T1000 (cell line): ENCODE results near the gene TGFBR3L.
"Not testable (repeated sequence)": the region's sequence is repeated elsewhere in the genome, so short reads cannot be mapped to it uniquely, and the experiment has no call there.

ENCODE experiments used
- DNase-seq: peaks from one replicate; lab custom pipeline; 2025; ENCODE audit warnings: mixed read lengths; lab: John Stamatoyannopoulos, UW

Gene TGFBR3L

DNA sequence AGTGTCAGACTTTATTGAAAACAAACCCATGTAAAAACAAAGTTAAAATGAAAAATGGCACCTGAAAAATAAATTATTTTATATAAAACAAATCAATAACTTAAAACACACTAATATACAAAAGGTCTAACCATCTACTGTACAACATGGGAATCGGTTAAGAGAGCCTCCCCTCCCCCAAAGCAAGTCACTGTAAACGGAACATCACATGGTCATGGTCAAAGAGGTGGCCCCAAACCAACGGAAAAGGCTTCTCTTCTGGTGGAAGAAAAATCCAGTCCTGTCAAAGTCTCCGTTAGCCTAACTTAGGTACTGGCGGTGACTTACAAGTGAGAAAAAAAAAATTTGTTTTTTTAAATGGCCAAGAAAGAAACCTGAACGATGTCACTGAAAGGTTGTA lies 44.6 kb downstream of the TGFBR3L start:
- DNase-seq: no peak

DNA sequence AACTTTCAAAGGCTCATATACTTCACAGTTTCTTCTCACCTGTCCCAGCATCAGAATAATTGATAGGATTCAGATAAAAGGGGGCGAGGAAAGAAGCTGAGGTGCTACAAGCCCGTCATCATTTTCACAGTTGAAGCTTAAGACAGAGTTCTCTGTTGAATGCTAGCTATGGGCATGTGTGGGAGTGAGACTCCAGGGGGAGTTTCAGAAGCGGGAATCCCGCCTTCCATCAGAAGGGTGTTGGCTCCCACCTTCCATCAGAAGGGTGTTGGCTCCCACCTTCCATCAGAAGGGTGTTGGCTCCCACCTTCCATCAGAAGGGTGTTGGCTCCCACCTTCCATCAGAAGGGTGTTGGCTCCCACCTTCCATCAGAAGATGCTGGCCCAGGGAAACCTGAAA lies 46.5 kb downstream of the TGFBR3L start:
- DNase-seq: not testable (repeated sequence)

DNA sequence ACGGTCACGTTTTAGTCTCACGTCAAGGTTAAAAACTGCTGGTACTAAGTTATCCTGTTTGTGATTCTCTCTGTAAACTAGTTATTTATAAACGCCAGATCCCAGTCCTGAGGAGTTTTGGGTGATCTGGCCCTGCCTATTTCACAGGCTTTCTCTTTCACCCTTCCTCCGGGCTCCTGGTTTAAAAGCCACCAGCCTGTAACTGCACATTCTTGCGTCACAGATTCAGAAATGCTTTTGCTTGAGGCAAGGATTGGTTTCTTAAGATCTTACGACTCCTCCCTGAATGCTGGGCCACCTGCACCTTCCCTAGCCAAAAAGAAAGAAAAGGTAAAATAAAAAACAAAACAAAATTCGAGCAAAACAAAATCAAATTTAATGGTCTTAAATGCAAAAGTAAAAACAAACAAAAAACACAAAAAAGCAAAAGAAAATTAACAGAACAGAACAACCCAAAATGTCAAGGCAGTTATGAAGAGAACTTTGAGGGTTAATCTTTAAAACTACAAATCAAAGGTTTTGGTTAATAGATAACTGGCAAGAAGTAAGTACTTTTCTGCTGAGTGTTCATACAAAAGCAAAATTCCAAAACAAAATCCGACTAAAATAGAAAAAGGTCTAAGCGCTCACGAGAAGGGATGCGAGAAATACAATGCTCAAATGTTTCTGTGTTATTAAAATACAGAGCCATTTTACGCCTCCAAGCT lies 47.4 kb downstream of the TGFBR3L start:
- DNase-seq: no peak

DNA sequence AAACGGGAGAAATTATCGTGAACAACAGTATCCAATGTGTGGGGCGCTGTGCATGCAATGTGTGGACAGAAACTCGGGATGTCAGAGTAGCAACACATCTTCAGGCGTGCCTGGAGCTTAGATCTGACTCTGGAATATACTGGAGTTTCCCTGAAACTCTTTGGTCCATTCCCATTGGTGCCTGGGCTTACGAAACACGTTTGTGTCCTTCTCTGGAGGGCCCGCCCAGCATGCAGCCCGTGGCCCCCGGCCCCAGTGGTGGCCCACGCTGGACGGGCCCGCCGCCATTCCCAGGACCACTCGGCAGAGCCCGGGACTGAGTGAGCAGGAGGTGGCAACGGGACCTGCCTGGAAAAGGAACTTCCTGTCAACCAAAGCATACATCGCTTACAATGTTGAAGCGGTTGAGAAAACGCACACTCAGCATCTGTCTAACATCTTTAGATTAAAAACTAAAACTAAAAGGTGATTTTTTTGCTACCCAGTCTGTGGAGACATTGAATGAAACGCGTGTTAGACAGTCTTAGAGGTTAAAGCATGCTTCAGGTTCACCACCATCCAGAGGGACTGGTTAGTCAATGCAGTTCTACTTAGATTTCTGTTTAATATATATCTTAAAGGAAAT lies 48.1 kb downstream of the TGFBR3L start:
- no peak for DNase-seq

DNA sequence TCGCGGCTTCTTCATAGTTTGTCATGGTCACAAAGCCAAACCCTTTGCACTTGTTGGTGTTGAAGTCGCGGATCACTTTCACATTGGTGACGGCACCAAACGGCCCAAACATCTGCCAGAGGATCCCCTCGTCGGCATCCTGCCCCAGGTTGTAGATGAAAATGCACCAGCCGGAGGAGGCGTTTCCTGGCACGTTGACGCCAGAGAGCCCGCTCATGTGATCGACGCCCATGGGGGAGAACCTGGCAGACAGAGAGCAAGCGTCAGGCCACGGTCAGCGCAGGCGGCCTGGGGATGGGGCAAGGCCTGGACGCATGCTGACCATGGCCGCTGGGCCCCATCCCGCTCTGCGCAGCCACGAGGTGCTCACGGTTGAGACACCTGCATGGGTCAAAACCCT lies 48.9 kb downstream of the TGFBR3L start:
- no peak for DNase-seq

DNA sequence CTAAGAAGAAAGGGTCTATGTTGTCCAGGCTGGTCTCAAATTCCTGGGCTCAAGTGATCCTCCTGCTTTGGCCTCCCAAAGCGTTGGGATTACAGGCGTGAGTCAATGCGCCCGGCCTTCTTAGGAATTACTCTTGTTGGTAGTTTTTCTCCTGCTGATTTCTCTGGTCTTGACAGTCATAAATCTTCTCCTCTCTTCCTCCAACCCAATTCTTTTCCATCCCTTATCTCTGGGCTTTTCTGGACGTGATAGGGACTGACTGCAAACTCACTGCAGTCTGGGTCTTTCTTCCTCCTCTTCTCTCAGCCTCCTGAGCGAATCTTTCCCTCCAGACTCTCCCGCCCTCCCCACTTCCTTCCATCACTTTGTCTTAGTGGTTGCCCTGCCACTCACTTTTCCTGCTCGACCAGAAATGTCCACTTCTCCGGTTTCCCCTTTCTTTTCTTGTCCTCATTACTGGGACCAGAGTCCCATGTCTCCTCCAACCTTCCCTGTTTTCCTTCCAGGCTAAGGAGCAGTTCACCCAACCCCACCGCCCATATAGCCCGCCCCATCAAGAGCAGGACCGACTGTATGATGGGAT lies 50.7 kb downstream of the TGFBR3L start:
- DNase-seq: no peak

DNA sequence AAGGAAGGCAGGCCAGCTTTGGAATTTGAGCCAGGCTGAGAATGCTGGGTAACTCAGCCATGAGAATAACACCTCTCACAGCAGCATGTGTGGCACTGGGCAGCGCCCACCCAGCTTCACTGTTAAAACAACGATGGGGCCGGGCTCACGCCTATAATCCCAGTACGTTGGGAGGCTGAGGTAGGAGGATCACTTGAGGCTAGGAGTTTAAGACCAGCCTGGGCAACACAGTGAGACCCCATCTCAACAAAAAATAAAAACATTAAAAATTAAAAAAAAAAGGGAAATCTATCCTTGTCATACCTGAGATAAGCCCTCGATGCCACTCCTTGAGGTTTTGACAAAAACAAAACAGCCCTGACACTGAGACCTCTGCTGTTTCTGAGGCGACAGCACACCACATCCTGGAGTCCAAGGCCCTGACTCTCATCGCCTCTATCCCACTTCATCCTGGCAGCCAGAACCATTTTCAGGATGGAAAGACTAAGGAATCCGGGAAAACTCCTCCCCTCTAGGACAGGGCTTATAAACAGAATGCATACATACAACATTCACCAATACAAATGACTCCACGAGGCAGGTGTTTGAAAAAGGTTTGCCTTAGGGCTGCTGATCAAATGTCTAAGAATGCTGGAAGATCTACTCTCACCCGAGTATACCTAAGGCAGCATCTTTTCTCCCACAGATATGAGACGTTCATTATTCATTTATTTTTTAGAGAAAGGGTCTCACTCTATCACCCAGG lies 51.5 kb downstream of the TGFBR3L start:
- DNase-seq: no peak

DNA sequence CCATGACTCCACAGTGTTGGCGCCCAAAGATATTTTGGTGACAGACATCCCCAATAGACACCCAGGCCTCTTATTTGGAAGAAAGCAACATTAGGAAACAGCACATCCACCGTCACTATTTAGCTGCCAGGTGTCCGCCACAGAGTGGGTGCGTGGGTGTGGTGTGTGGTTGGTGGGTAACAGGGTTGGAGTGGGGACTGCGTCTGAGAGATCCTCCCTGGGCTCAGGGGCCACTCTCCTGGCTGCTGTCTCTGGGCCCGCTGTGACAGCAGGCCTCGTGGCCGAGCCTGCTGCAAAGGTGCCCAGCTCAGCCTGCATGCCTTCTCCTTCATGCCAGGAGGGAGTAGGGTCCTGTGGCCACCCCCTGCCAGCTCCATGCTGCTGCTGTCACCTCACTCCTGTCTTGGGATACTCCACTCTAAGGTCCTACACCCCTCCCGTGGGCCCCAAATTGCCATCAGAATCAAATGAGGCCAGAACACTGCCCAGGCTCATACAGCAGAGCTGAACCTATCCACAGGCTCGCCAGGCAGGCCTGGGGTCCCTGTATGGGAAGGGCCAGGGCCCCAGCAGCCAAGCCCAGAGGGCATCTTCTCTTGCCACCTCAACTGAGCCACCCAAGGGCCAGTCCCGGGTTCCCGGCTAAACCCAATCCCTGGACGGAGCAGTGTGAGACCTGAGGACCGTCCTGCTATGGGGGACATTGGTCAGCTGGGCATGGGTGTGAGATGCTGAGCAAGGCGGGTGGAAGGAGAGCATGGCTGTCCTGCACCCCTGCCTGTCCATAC lies 53.6 kb downstream of the TGFBR3L start:
- DNase-seq: no peak
